Brain pericyte (primary cell): ENCODE results near the gene DPM3.
"Not testable (repeated sequence)": the region's sequence is repeated elsewhere in the genome, so short reads cannot be mapped to it uniquely, and the experiment has no call there.

Source experiments
- DNase-seq: peaks from one replicate; pipeline ENCODE4 v3.0.0-alpha.2; 2012; ENCODE audit warnings: low read depth, low spot score

The DPM3 gene

GRCh38 chr1:155139895-155140629 is at the start of gene DPM3:
Gene DPM3 (minus strand): TSS chr1:155140531. CDS start chr1:155140240, 291 bp downstream.
- DNase-seq = no peak

GRCh38 chr1:155189926-155190325 is 49.6 kb upstream of the DPM3 start:
- DNase-seq = not testable (repeated sequence)

- DNase-seq = no peak
Observed at GRCh38 chr1:155188268-155188667, 47.9 kb upstream of the DPM3 start.

GRCh38 chr1:155187456-155187891 is 47.1 kb upstream of the DPM3 start:
- DNase-seq = no peak

- DNase-seq = no peak
Observed at GRCh38 chr1:155186794-155187455, 46.6 kb upstream of the DPM3 start.

GRCh38 chr1:155186067-155186793 is 45.9 kb upstream of the DPM3 start:
- DNase-seq = no peak

GRCh38 chr1:155185783-155186066 is 45.4 kb upstream of the DPM3 start:
- DNase-seq = no peak

- no peak for DNase-seq
Observed at GRCh38 chr1:155184835-155185782, 44.8 kb upstream of the DPM3 start.

- DNase-seq = no peak
Observed at GRCh38 chr1:155184351-155184811, 44.0 kb upstream of the DPM3 start.

- no peak for DNase-seq
Observed at GRCh38 chr1:155183775-155184221, 43.5 kb upstream of the DPM3 start.

- DNase-seq = no peak
Observed at GRCh38 chr1:155182052-155182550, 41.8 kb upstream of the DPM3 start.

GRCh38 chr1:155181371-155182051 is 41.2 kb upstream of the DPM3 start:
- no peak for DNase-seq

GRCh38 chr1:155179112-155180031 is 39.0 kb upstream of the DPM3 start:
- DNase-seq = no peak

- no peak for DNase-seq
Observed at GRCh38 chr1:155178441-155179111, 38.2 kb upstream of the DPM3 start.

- DNase-seq = no peak
Observed at GRCh38 chr1:155177918-155178281, 37.6 kb upstream of the DPM3 start.

GRCh38 chr1:155177192-155177917 is 37.0 kb upstream of the DPM3 start:
- no peak for DNase-seq

GRCh38 chr1:155176544-155177071 is 36.3 kb upstream of the DPM3 start:
- no peak for DNase-seq

GRCh38 chr1:155175927-155176371 is 35.6 kb upstream of the DPM3 start:
- DNase-seq = no peak
